Fibroblast of villous mesenchyme (primary cell): ENCODE measurements around the gene RWDD4. TPM values are rescaled to one million over a fixed set of nuclear protein-coding genes. Genes with fewer than 3 reads are reported as not detected.
A peak's percentile ranks its signal among the peaks of the same experiment; 100 is the strongest.

ENCODE experiments used
- DNase-seq: peaks from one replicate; pipeline ENCODE4 v3.0.0-alpha.2; 2010; ENCODE audit warnings: low read depth
- H3K4me3 ChIP-seq: 2 replicates; pipeline ENCODE4 v1.5.1; 2011; ENCODE audit warnings: low read depth, mild to moderate bottlenecking, low read length
- total RNA-seq: library from RNA; depleted of rRNA; stranded (reverse); fragments of >200 nt; gene quantifications from 2 replicates; pipeline ENCODE4 v1.2.3, GENCODE V29; 2012
- TF ChIP-seq, protein P1 (sequence below): IDR thresholded peaks from 2 replicates; pipeline ENCODE4 v1.5.1; 2012; ENCODE audit warnings: low read depth, mild to moderate bottlenecking, low read length; ENCODE audit not compliant: insufficient read depth

The RWDD4 gene
- total RNA-seq, 1 donor: 30.2 TPM

DNA sequence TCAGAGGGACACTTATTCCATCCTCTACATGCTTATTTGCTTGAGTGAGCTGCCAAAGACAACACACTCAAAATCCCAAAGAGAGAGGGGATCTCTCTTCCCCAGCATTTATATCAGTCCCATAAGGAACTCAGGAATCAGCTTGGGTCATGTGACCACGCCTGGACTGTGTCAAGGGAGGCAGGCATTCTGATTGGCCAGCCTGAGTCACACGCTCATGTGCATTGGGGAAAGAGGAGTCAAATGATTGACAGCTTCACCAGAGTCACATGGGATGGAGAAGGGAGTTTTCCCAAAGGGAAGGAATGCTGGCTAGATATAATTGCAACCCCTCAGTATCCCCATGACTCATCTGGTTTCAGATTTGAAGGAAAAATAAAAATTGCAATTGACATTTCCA lies 49.0 kb downstream of the RWDD4 start:
- TF ChIP-seq, protein P1, sequence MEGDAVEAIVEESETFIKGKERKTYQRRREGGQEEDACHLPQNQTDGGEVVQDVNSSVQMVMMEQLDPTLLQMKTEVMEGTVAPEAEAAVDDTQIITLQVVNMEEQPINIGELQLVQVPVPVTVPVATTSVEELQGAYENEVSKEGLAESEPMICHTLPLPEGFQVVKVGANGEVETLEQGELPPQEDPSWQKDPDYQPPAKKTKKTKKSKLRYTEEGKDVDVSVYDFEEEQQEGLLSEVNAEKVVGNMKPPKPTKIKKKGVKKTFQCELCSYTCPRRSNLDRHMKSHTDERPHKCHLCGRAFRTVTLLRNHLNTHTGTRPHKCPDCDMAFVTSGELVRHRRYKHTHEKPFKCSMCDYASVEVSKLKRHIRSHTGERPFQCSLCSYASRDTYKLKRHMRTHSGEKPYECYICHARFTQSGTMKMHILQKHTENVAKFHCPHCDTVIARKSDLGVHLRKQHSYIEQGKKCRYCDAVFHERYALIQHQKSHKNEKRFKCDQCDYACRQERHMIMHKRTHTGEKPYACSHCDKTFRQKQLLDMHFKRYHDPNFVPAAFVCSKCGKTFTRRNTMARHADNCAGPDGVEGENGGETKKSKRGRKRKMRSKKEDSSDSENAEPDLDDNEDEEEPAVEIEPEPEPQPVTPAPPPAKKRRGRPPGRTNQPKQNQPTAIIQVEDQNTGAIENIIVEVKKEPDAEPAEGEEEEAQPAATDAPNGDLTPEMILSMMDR: no peak
- H3K4me3 ChIP-seq: no peak overlapping the region
- DNase-seq: no peak

DNA sequence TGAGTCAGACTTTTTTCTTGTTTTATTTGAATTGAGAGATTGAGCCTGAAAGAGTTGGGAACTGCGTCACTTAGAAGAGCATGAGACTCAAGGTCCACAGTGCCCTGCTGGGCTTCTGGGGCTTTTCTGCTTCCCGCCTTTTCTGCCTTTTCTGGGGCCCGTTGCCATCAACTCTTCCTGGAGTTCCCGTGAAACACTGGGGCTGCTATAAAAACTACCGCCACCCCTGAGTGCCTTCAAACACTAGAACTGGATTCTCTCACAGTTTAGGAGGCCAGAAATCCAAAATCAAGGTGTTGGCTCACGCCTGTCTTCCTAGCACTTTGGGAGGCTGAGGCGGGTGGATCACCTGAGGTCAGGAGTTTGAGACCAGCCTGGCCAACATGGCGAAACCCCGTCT lies 49.8 kb downstream of the RWDD4 start:
- no peak overlapping the region for H3K4me3 ChIP-seq
- TF ChIP-seq, protein P1: no peak
- no peak for DNase-seq

DNA sequence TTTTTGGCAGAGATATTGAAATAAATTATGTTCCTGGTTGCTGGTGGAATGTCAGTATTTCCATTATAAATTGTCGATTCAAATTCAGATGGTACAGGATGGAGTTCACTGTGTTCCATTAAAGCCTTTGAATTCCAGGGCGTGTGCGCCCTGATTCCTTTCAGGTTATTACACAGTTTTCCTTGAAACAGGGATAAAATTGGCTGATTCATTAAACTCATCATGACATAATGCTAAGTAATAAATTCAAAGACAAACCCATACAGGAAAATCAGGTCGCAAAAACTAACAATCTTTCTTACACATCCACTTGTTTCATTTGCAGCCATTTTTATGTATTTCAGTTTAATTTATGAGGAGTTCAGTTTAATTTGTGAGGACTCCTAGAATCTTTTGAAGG lies 51.1 kb downstream of the RWDD4 start:
- TF ChIP-seq, protein P1: no peak
- H3K4me3 ChIP-seq: no peak overlapping the region
- DNase-seq: no peak

DNA sequence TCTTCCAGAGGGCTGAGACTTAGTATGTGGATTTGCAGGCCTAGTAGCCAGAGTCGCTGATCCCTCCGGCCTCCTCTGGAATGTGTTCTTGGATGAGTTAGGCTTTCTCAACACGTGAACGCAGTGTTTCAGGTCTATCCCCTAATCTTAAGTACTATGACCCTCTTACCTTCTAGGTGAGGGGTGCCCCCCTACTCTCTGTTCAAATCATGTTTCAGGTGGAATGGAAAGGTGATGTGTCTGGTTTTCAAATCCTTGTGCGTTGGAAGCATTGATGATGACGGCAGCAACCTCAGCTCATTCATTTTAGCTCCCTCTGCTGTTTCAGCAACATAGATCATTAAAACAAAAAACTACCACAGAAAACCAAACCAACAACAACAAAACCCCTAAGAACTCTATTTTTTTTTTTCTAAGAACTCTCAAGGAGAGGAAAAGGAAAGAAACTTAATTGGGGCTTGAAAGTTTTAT lies 56.4 kb downstream of the RWDD4 start:
- no peak overlapping the region for H3K4me3 ChIP-seq
- peak; percentile 45 for DNase-seq
- TF ChIP-seq, protein P1: peak; percentile 50

DNA sequence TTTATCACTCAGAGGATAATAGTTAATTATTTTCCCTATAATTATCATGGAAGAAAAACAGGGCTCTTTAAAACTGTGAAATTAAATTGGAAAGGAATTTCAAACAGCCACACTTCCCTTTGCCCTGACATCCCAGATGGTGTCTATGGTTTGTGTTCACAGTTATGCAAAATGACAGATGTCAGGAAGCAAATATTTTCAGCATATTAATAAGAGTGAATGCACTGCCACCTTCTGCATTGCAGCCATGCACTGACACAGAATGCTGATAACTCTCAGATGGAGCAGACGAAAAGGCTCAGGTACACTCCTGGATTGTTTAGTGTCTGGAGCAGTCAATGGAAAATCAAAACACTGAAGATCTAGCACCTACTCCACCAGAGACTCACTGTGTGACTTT lies 57.6 kb downstream of the RWDD4 start:
- DNase-seq: no peak
- H3K4me3 ChIP-seq: no peak overlapping the region
- TF ChIP-seq, protein P1: no peak

DNA sequence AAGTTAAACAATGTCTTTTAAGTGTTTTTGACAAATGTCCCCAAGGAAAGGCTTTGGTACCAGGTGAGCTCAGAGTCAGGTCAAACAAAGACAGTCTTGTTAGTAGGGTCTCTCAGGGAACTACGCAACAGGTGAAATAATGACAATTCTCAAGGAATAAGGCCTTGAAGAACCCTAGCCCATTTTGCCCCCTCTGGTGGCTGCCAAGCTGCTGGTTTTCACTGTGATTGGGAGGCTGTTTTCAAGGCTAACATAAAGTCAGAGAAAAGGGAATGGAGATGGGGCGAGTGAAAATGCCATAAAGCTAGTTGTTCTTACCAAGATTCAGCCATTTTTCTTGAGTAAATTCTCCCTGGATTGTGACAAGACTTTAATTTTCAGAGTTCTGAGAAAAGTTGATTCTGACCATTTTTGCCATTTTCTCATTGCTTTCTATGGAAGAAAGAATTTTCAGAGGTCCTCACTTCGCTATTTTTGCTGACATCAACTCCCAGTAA lies 58.7 kb downstream of the RWDD4 start:
- TF ChIP-seq, protein P1: peak; percentile 54
- DNase-seq: peak; percentile 28
- H3K4me3 ChIP-seq: no peak overlapping the region

DNA sequence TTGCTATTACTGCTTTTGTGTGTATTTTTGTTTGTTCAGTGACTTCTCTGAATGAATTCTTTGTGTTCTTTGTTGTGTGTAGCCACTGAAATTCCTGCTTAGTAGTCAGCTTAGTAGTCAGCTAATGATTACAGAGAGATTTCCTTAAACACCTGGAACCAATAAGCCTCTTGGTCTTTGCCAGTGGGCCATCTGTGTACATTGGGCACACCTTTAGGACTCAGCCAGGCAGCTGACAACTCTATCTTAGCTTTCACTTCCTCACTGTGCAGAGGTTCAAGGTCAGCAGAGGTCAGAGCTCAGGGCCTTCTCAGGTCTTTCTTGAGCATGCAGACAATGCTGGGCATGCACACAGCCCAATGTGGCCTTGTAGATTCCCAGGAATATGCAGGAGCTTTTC lies 59.3 kb downstream of the RWDD4 start:
- no peak for DNase-seq
- H3K4me3 ChIP-seq: no peak overlapping the region
- TF ChIP-seq, protein P1: no peak
